Measurements from ENCODE around the gene ZNF337.
"Not testable (repeated sequence)": the region's sequence is repeated elsewhere in the genome, so short reads cannot be mapped to it uniquely, and the experiment has no call there.

ZNF337 gene

DNA sequence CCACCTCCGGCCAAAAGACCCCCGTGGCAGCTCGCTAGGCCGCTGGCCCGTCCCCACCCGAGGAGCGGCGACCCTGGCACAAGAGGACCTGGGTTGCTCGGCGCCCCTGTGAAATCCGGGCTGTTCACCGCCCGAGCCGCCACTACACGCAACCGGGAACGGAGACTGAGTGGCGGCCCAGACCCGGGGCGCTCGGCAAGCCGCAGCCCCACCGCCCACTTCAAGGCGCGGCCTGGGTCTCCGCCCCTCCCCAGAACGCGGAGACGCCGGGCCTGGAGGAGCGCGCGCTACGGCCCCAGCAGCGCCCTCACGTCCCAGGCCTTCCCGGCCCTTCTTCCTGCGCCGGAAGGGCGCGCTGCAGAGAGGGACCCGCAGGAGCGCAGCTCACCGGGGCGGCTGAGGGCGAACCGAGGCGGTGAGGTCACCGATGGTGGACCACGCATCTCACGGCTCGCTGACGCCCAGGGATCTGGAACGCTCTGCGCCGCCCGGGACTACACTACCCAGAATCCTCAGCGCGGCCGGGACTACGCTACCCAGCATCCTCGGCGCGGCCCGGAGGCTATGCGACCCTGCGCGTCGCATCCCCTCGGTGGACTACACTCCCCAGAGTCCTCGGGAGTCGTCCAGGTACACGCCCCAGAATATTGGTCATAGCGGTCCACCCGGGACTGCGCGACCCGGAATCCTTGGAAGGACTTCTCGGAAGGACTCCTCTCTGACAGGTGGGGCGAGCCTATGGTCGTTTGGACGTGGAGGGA is at the start of gene ZNF337:
TSS of gene ZNF337 (minus strand) at position 483 of the 761 bp plus-strand sequence. CDS start 10,436 bp downstream, outside the sequence.
- peak; percentile 81 to 83 for DNase-seq (ENCODE audit: low read depth in 2 of 2)

DNA sequence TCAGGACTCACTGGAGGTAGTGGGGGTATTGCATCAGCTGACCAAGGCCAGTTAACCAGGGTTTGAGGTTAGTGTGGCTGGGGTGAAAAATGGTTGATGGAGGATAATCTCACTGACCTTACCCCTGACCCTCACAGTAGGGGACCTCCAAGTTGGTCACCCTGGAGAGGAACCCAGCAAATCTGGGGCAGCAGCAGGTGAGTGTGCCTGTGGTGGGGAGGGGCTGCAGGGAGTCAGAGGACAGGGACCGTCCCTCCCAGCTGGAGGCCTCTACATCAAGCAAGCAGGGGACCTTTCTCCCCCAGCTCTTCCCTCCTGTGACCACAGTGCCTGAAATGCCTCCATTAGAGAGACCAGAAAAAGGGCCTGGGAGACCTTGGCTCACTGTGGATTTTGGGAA is 49.1 kb upstream of the ZNF337 start:
- no peak for DNase-seq (ENCODE audit: low read depth in 2 of 2)

DNA sequence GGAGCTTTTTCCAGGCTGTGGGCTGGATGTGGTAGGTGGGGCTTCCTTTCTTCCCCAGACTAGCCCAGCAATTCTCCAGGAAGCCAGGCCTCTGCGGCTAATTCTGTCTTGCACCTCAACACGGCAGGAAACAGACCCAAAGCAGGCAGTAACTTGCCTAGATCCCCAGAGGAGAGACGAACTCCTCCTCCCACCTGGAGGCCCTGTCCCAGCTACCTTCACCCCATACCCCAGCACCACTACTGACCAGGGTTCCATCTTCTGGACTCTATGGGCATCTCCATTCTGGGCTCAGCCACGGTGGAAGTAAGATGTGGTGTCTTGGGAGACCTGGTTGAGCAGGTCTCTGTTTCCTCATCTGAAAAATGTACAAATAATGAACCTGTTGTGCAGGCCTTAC is 48.4 kb upstream of the ZNF337 start:
- no peak for DNase-seq (ENCODE audit: low read depth in 2 of 2)

DNA sequence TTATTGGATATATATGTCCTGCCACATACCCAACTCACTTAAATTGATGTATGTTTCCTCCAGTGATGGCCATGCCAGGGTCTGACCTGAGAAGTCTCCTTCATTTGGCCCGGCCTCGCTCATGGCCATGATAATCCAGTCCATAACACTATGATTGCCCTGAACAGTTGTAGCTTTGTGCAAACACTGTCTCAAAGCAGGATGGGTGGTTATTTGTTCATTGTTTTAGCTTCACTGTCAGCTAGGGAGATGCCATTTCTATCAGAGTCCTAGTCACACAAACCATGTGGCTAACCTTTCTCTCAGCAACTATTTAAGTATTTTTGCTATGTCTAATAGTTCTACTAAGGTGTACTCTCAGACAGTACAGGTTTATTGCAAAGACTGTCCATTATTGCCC is 47.6 kb upstream of the ZNF337 start:
- no peak for DNase-seq (ENCODE audit: low read depth in 2 of 2)

DNA sequence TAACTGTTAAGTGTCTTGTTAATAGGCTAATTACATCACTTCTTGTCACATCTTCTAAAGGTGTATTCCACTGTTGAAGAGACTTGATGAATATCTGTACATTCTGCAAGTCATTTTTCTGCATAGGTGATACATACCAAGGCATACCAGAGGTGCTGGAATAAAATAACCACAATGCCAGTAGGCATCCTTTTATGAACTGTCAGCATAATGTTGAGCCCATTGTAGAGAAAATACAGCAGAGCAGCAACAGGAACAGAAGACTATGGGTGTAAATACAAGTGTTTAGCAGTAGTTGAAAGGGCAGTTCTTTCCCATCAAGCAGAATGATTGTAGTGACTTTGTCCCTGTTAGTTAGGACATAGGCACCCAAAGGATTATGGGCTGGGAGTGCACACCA is 44.4 kb upstream of the ZNF337 start:
- no peak for DNase-seq (ENCODE audit: low read depth in 2 of 2)

DNA sequence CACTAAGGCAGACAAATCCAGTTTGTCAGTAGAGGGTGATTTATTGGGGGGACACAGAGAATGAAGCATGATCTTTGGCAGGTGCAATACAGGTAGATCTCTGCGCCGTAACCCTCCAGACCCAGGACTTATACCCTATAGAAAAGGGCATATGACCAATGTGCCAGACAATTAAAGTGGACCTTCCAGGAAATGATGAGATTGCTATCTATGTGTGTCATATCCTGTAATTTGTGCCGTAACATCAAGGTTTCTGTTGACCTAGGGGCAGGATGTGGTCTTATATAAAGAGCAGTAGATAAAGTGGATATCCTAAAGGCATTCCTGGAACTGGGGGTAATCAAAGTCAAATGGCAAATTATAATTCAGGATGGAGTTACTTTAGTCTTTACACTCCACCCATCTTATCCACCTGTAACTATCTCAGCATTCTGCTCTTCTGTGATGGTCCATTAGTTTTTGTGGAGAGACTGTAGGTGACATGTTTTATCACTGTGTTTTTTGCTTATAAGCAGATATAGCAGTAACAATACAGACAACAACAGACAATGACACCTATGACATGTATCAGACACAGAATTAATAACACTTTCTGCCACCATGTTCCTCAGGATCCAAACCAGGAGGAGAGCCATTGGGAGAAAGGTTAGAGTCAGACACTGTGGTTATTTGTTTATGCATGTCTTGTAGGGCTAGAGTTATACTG is 43.1 kb upstream of the ZNF337 start:
- no peak for DNase-seq (ENCODE audit: low read depth in 2 of 2)

DNA sequence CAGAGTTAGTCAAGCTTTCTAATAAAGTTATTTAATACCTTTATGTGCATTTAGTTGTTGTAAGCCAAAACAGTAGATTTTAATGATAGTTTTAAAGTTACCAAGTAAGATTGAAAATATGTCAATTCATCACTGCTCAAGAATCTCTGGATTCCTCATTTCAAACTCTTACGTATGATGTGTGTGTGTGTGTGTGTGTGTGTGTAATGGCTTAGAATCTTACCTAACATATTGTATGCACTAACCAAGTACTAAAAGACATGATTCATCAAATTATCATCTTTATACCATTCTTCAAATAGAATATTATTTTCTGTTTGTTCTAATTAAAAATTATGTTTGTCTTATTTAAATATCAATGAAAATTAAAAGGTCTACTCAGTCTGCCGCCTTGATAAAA is 41.5 kb upstream of the ZNF337 start:
- DNase-seq (ENCODE audit: low read depth in 2 of 2), result peak; percentile 18 to 32

DNA sequence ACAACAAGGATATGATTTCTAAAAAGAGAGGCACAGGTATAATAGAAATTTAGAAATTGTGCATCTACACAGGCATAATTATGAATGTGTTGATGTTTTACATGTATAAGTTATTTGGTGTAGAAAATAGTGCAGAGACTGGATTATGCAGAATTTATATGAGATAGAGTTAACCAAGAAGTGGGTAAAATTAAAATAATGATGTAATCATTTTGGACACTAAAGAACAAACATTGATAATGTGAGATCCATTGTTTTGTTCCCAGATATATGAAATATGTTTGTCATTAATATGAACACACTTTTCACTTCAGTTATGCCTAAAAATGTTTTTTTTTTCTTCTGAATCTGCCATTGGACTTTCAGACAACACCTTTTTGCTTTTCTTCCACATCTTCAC is 37.2 kb upstream of the ZNF337 start:
- DNase-seq (ENCODE audit: low read depth in 2 of 2), result no peak

DNA sequence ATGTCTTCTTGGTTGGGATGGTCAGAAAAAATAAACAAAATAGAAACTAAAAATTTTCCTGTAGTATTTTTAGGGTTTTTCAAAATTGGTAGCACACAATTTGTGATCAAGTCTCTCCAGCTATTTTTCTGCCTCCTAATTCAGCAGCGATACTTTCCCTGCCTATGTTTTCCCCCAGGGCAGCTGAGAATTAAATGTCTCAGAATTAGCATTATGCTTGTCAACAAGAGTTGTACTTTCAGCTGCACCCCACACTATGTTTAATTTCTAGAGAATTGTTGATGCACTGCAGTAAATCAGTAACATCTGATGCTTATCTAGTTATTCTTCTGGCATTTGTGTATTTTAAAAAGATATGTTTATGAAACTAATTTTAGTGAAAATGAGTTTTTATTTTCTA is 34.2 kb upstream of the ZNF337 start:
- DNase-seq (ENCODE audit: low read depth in 2 of 2), result no peak

DNA sequence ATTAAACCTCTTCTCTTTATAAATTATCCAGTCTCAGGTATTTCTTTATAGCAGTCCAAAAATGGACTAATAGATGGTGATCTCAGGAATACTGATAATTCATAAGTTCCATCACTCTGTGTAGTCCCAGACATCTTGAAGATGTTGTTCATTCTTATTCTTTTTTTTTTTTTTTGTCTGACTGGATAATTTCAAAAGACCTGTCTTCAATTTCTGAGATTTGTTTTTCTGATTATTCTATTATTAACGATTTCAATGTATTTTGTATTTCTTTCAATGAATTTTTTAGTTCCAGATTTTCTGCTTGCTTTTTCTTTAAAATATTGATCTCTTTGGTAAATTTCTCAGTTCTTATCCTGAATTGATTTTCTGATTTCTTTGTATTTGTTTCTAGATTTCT is 29.7 kb upstream of the ZNF337 start:
- no peak for DNase-seq (ENCODE audit: low read depth in 2 of 2)

DNA sequence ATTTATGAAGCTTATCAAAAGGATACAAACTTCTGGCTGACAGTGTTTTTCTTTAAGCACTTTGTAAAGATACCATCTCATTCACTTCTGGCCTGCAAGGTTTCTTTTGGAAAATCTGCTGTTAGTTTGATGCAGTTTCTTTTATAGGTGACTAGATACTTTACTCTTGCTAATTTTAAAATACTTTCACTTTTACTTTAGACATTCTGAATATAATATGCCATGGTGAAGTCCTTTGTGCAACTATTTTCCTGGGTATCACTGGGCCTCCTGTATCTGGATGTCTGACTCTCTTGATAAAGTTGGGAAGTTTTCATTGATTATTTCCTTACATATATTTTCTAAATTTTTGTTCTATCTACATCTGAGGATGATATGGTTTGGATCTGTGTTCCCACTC is 29.0 kb upstream of the ZNF337 start:
- no peak for DNase-seq (ENCODE audit: low read depth in 2 of 2)

DNA sequence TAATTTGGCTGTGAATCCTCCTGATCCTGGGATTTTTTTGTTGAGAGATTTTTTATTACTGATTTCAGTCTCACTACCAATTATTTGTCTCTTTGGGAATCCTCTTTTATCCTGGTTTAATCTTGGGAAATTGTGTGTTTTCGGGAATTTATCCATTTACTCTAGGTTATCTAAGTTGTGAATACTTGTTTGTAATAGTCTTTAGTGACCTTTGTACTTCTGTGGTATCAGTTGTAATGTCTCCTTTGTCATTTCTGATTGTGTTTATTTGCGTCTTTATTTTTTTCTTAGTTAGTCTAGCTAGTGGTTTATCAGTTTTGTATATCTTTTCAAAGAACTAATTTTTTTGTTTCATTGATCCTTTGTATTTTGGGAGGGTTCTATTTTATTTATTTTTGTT is 27.3 kb upstream of the ZNF337 start:
- DNase-seq (ENCODE audit: low read depth in 2 of 2), result no peak

DNA sequence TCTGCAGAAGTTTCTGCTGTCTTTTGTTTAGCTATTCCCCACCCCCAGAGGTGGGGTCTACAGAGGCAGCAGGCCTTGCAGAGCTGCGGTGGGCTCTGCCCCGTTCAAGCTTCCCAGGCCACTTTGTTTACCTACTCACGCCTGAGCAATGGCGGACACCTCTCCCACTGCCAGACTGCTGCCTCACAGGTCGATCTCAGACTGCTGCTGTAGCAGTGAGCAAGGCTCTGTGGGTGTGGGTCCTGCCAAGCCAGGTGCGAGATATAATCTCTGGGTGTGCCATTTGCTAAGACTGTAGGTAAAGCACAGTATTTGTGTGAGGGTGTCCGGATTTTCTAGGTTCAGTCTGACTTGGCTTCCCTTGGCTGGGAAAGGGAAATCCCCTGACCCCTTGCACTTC is 23.6 kb upstream of the ZNF337 start:
- no peak for DNase-seq (ENCODE audit: low read depth in 2 of 2)

DNA sequence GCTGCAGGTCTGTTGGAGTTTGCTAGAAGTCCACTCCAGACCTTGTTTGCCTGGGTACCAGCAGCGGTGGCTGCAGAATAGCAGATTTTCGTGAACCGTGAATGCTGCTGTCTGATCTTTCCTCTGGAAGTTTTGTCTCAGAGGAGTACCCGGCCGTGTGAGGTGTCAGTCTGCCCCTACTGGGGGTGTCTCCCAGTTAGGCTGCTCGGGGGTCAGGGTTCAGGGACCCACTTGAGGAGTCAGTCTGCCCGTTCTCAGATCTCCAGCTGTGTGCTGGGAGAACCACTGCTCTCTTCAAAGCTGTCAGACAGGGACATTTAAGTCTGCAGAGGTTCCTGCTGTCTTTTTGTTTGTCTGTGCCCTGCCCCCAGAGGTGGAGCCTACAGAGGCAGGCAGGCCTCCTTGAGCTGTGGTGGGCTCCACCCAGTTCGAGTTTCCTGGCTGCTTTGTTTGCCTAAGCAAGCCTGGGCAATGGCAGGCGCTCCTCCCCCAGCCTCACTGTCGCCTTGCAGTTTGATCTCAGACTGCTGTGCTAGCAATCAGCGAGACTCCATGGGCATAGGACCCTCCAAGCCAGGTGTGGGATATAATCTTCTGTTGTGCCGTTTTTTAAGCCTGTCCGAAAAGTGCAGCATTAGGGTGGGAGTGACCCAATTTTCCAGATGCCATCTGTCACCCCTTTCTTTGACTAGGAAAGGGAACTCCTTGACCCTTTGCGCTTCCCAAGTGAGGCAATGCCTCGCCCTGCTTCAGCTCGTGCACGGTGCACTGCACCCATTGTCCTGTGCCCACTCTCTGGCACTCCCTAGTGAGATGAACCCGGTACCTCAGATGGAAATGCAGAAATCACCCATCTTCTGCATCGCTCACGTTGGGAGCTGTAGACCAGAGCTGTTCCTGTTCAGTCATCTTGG is 22.5 kb upstream of the ZNF337 start:
- not testable (repeated sequence) for DNase-seq (ENCODE audit: low read depth in 2 of 2)

DNA sequence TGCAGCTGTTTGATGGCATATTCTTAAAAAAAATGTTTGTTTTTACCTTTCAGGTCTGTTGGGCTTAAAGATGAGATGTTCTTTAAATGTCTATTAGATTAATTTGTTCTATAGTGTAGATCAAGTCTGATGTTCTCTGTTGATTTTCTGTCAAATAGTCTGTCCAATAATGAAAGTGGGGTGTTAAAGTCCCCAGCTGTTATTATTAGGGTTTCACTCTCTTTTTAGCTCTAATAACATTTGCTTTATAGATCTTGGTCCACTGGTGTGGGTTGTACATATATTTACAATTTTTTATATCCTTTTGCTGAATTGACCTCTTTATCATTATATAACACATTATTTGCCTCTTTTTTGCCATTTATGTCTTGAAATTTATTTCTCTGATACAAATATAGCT is 11.0 kb upstream of the ZNF337 start:
- no peak for DNase-seq (ENCODE audit: low read depth in 2 of 2)

DNA sequence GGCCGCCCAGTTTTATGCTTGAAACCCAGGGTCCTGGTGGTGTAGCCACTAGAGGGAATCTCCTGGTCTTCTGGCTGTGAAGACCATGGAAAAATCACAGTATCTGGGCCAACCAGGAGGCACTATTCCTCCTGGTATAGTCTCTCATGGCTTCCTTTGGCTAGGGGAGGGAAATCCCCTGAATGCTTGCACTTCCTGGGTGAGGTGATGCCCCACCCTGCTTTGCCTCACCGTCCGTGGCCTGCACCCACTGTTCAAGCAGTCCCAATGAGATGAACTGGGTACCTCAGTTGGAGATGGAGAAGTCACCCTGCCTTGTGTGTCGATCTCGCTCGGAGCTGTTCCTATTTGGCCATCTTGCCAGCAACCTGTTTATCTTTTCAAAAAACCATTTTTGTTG is 10.1 kb upstream of the ZNF337 start:
- DNase-seq (ENCODE audit: low read depth in 2 of 2), result no peak

DNA sequence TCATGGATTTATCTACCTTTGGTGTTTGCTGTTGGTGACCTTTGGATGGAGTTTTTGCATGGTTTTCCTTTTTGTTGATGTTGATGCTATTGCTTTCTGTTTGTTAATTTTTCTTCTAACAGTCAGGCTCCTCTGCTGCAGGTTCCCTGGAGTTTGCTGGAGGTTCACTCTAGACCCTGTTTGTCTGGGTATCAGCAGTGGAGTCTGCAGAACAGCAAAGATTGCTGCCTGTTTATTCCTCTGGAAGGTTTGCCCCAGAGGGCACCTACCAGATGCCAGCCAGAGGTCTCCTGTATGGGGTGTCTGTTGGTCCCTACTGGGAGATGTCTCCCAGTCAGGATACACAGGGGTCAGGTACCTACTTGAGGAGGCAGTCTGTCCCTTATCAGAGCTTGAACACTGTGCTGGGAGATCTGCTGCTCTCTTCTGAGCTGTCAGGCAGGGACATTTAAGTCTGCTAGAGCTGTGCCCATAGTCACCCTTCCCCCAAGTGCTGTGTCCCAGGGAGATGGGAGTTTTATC is 9.2 kb upstream of the ZNF337 start:
- no peak for DNase-seq (ENCODE audit: low read depth in 2 of 2)

DNA sequence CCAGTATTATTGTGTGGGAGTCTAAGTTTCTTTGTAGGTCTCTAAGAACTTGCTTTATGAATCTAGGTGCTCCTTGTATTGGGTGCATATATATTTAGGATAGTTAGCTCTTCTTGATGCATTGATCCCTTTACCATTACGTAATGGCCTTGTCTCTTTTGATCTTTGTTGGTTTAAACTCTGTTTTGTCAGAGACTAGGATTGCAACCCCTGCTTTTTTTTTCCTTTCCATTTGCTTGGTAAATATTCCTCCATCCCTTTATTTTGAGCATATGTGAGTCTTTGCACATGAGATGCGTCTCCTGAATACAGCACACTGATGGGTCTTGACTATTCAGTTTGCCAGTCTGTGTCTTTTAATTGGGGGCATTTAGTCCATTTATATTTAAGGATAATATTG is 7.7 kb upstream of the ZNF337 start:
- DNase-seq (ENCODE audit: low read depth in 2 of 2), result not testable (repeated sequence)

DNA sequence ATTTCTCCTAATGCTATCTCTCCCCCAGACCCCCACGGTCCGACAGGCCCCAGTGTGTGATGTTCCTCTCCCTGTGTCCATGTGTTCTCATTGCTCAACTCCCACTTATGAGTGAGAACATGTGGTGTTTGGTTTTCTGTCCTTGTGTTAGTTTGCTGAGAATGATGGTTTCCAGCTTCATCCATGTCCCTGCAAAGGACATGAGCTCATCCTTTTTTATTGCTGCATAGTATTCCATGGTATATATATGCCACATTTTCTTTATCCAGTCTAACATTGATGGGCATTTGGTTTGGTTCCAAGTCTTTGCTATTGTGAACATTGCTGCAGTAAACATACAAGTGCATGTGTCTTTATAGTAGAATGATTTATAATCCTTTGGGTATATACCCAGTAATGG is 4.2 kb upstream of the ZNF337 start:
- not testable (repeated sequence) for DNase-seq (ENCODE audit: low read depth in 2 of 2)

DNA sequence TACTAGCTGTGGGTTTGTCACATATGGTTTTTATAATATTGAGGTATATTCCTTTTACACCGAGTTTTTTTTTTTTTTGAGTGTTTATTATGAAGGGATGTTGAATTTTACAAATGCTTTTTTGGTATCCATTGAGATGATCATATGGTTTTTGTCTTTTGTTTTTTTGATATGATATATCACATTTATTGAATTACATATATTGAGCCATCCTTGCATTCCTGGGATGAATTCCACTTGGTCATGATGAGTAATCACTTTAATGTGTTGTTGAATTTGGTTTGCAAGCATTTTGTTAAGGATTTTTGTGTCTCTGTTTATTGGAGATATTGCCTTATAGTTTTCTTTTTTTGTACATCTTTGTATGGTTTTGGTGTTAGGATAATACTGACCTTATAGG is 3.3 kb upstream of the ZNF337 start:
- no peak for DNase-seq (ENCODE audit: low read depth in 2 of 2)

DNA sequence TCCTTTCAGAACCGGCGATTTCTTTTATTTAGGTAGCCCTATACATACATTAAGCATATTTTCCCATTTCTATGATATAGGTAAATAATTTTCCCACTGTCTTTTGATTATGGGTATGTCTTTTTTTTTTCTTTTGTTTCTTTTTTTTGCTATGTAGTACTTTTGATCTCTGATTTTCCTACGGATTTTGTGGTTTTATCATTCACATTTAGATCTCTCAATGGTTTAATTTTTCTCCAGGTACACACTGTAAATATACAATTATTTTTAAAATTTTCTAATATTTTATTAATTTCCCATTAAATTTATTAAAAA is 436 bp upstream of the ZNF337 start:
- no peak for DNase-seq (ENCODE audit: low read depth in 2 of 2)

Measured in fibroblast of skin of left biceps (primary cell).